ENCODE measurements around the gene FBXL3. TPM values are rescaled to one million over a fixed set of nuclear protein-coding genes. Genes with fewer than 3 reads are reported as not detected.

Gene FBXL3
- total and polyA plus RNA-seq, 2 of the 8 experiments (the other 6 are each of a cell fraction or from before 2014, with no cell fraction given): 4.9 to 14.9 TPM

- TF ChIP-seq CHD7 (IDR thresholded peaks at IDR 0.05; ENCODE audit: insufficient replicate concordance, low read length) (no peak), BACH1 (IDR thresholded peaks at IDR 0.05; ENCODE audit: low read length) (no peak), GABPA (IDR thresholded peaks at IDR 0.05; ENCODE audit: borderline replicate concordance, insufficient read depth, low read length) (no peak), TBP (IDR thresholded peaks at IDR 0.05; ENCODE audit: low read depth, low read length) (no peak), CBX8 (IDR thresholded peaks at IDR 0.05; ENCODE audit: borderline replicate concordance, low read depth, low read length) (no peak), SIRT6 (IDR thresholded peaks at IDR 0.05; ENCODE audit: low read length) (no peak), POU5F1 (IDR thresholded peaks at IDR 0.05; ENCODE audit: low read depth, low read length) (no peak), POLR2AphosphoS5 (IDR thresholded peaks at IDR 0.05; ENCODE audit: low read depth, low read length) (no peak), CBX5 (IDR thresholded peaks at IDR 0.05; ENCODE audit: low read depth, low read length) (no peak)
Measured at GRCh38 chr13:76991432-76991795, 35.5 kb downstream of the FBXL3 start (continued).
